Mesenchymal stem cell (in vitro differentiated cells and primary cell): ENCODE data around the gene ABHD4.

Source experiments
- DNase-seq: peaks from one replicate; pipeline ENCODE4 v3.0.0-alpha.2; 2013
- H2AFZ ChIP-seq: one replicate; pipeline ENCODE4 v1.6.1; 2013; ENCODE audit warnings: low read depth, mild to moderate bottlenecking, control low read depth, inconsistent platforms, low read length, moderate library complexity
- H2AK5ac ChIP-seq: 2 replicates; pipeline ENCODE4 v1.6.1; 2013; ENCODE audit warnings: low read length, moderate library complexity, mild to moderate bottlenecking, inconsistent platforms; ENCODE audit not compliant: severe bottlenecking
- H2BK120ac ChIP-seq: one replicate; pipeline ENCODE4 v1.6.1; 2013; ENCODE audit warnings: low read depth, mild to moderate bottlenecking, inconsistent platforms, low read length, moderate library complexity
- H2BK12ac ChIP-seq, 2 experiments: one replicate each; pipeline ENCODE4 v1.6.1; 2013; ENCODE audit warnings: inconsistent platforms in 2 of 2, low read length in 2 of 2, mild to moderate bottlenecking in 2 of 2, moderate library complexity in 2 of 2, control low read depth in 1 of 2
- H2BK15ac ChIP-seq: one replicate; pipeline ENCODE4 v1.6.1; 2013; ENCODE audit warnings: mild to moderate bottlenecking, low read depth, inconsistent platforms; ENCODE audit not compliant: poor library complexity, severe bottlenecking
- H2BK5ac ChIP-seq: 2 replicates; pipeline ENCODE4 v1.6.1; 2013; ENCODE audit warnings: low read depth, mild to moderate bottlenecking, low read length, control low read depth, inconsistent platforms; ENCODE audit not compliant: poor library complexity, severe bottlenecking
- H3K14ac ChIP-seq, 2 experiments: one replicate each; pipeline ENCODE4 v1.6.1; 2013; ENCODE audit warnings: inconsistent platforms in 2 of 2, low read length in 2 of 2, control low read depth in 1 of 2, mild to moderate bottlenecking in 1 of 2, moderate library complexity in 1 of 2
- H3K18ac ChIP-seq, 2 experiments: one replicate each; pipeline ENCODE4 v1.6.1; 2013; ENCODE audit warnings: inconsistent platforms in 2 of 2, low read length in 2 of 2, control low read depth in 1 of 2, low read depth in 1 of 2, mild to moderate bottlenecking in 1 of 2
- H3K23ac ChIP-seq, 2 experiments: one replicate each; pipeline ENCODE4 v1.6.1; 2013; ENCODE audit warnings: inconsistent platforms in 2 of 2, low read length in 2 of 2, mild to moderate bottlenecking in 2 of 2, moderate library complexity in 2 of 2, control low read depth in 1 of 2
- H3K27ac ChIP-seq: 2 replicates; pipeline ENCODE4 v1.5.1; 2013; ENCODE audit warnings: mild to moderate bottlenecking, moderate library complexity, low read length, control low read depth, inconsistent platforms; ENCODE audit not compliant: poor library complexity, severe bottlenecking
- H3K27me3 ChIP-seq, 2 experiments: 2 replicates each; pipeline versions ENCODE4 v1.6.1 to v1.7.0; 2013; ENCODE audit warnings: low read length in 2 of 2, mild to moderate bottlenecking in 2 of 2, moderate library complexity in 2 of 2, control low read depth in 1 of 2, inconsistent platforms in 1 of 2; ENCODE audit not compliant: control insufficient read depth in 1 of 2, insufficient read depth in 1 of 2
- H3K36me3 ChIP-seq, 2 experiments: 2 replicates each; pipeline versions ENCODE4 v1.6.1 to v1.7.0; 2013; ENCODE audit warnings: low read length in 2 of 2, control low read depth in 1 of 2, inconsistent platforms in 1 of 2, low read depth in 1 of 2, mild to moderate bottlenecking in 1 of 2; ENCODE audit not compliant: insufficient read depth in 2 of 2, control insufficient read depth in 1 of 2
- H3K4ac ChIP-seq, 2 experiments: one replicate each; pipeline ENCODE4 v1.6.1; 2013; ENCODE audit warnings: inconsistent platforms in 2 of 2, low read length in 2 of 2, mild to moderate bottlenecking in 2 of 2, moderate library complexity in 2 of 2, control low read depth in 1 of 2, low read depth in 1 of 2
- H3K4me1 ChIP-seq: 2 replicates; pipeline ENCODE4 v1.6.1; 2013; ENCODE audit warnings: low read depth, low read length, control low read depth; ENCODE audit not compliant: control insufficient read depth, insufficient read depth
- H3K4me2 ChIP-seq: 2 replicates; pipeline ENCODE4 v1.6.1; 2013; ENCODE audit warnings: low read length, mild to moderate bottlenecking, inconsistent platforms; ENCODE audit not compliant: poor library complexity, severe bottlenecking
- H3K4me3 ChIP-seq, 2 experiments: 2 replicates each; pipeline versions ENCODE4 v1.5.1 to v1.7.0; 2013; ENCODE audit warnings: low read length in 2 of 2, mild to moderate bottlenecking in 2 of 2, control low read depth in 1 of 2, low read depth in 1 of 2; ENCODE audit not compliant: insufficient read depth in 1 of 2
- H3K79me1 ChIP-seq: replicated peaks from 2 replicates; pipeline ENCODE4 v1.6.1; 2013; ENCODE audit warnings: mild to moderate bottlenecking, control low read depth, low read length, inconsistent platforms; ENCODE audit not compliant: poor library complexity, severe bottlenecking
- H3K9ac ChIP-seq: 2 replicates; pipeline ENCODE4 v1.7.0; 2013; ENCODE audit warnings: mild to moderate bottlenecking, low read length, moderate library complexity
- H3K9me3 ChIP-seq: 2 replicates; pipeline ENCODE4 v1.7.0; 2013; ENCODE audit warnings: mild to moderate bottlenecking, low read length; ENCODE audit not compliant: control insufficient read depth
- H4K8ac ChIP-seq: one replicate; pipeline ENCODE4 v1.6.1; 2013; ENCODE audit warnings: inconsistent platforms, mild to moderate bottlenecking, low read length, moderate library complexity
- H4K91ac ChIP-seq: one replicate; pipeline ENCODE4 v1.6.1; 2013; ENCODE audit warnings: mild to moderate bottlenecking, low read length, inconsistent platforms
- WGBS: methylation state at CpG from one replicate; pipeline ENCODE4 v1.1.7; 2013; ENCODE audit warnings: mixed read lengths; 5-methylcytosine and 5-hydroxymethylcytosine counted together

The ABHD4 gene

GRCh38 chr14:22558221-22558913, 39.7 kb upstream of the ABHD4 start:
- H3K27me3 ChIP-seq, result no peaks in the 10 kb centered on the region
- 89% methylated on average over 25 of the region's 25 CpGs for WGBS

GRCh38 chr14:22559041-22559440, 39.1 kb upstream of the ABHD4 start:
- no peak overlapping the region for H3K23ac ChIP-seq
- H2BK12ac ChIP-seq, result no peak overlapping the region
- peaks cover 16 to 20% of the 10 kb centered on the region in 2 experiments for H3K36me3 ChIP-seq
- H3K9ac ChIP-seq, result no peak overlapping the region
- H2AFZ ChIP-seq, result no peak overlapping the region
- H3K14ac ChIP-seq, result no peak overlapping the region
- H3K4ac ChIP-seq, result peak overlapping the region in 1 of 2 experiments; percentile 6
- H2BK15ac ChIP-seq, result no peak overlapping the region
- H3K27ac ChIP-seq, result no peak overlapping the region
- no peaks in the 10 kb centered on the region for H3K9me3 ChIP-seq
- H3K18ac ChIP-seq, result no peak overlapping the region
- H2BK120ac ChIP-seq, result no peak overlapping the region
- peaks cover 4% of the 10 kb centered on the region for H3K79me1 ChIP-seq
- no peak overlapping the region for H3K4me2 ChIP-seq
- no peaks in the 10 kb centered on the region for H3K27me3 ChIP-seq
- H3K4me1 ChIP-seq, result peaks cover 27% of the 10 kb centered on the region
- H4K91ac ChIP-seq, result no peak overlapping the region
- 97% methylated on average over 1 of the region's 1 CpG for WGBS
- no peak overlapping the region for H3K4me3 ChIP-seq
- H2AK5ac ChIP-seq, result no peak overlapping the region
- H2BK5ac ChIP-seq, result no peak overlapping the region
- no peak for DNase-seq
- H4K8ac ChIP-seq, result no peak overlapping the region

More at GRCh38 chr14:22558221-22558913, 39.7 kb upstream of the ABHD4 start:
- H3K9me3 ChIP-seq, result no peaks in the 10 kb centered on the region
- no peak overlapping the region for H3K9ac ChIP-seq
- no peak overlapping the region for H3K4me3 ChIP-seq
- H3K18ac ChIP-seq, result peak overlapping the region in 1 of 2 experiments; percentile 40
- no peak overlapping the region for H2BK15ac ChIP-seq
- no peak overlapping the region for H2BK120ac ChIP-seq
- H2BK5ac ChIP-seq, result no peak overlapping the region
- peak overlapping the region; percentile 42 for H3K27ac ChIP-seq
- peaks cover 27% of the 10 kb centered on the region for H3K4me1 ChIP-seq
- H3K36me3 ChIP-seq, result peaks cover 13 to 16% of the 10 kb centered on the region in 2 experiments
- H3K14ac ChIP-seq, result no peak overlapping the region
- H4K8ac ChIP-seq, result no peak overlapping the region
- no peak overlapping the region for H3K4me2 ChIP-seq
- peak overlapping the region in 1 of 2 experiments; percentile 42 for H3K23ac ChIP-seq
- peak overlapping the region; percentile 58 for H4K91ac ChIP-seq
- peaks cover 2% of the 10 kb centered on the region for H3K79me1 ChIP-seq
- no peak for DNase-seq
- H2BK12ac ChIP-seq, result peak overlapping the region in 1 of 2 experiments; percentile 80
- H2AFZ ChIP-seq, result no peak overlapping the region
- no peak overlapping the region for H3K4ac ChIP-seq
- peak overlapping the region; percentile 25 for H2AK5ac ChIP-seq

DNA sequence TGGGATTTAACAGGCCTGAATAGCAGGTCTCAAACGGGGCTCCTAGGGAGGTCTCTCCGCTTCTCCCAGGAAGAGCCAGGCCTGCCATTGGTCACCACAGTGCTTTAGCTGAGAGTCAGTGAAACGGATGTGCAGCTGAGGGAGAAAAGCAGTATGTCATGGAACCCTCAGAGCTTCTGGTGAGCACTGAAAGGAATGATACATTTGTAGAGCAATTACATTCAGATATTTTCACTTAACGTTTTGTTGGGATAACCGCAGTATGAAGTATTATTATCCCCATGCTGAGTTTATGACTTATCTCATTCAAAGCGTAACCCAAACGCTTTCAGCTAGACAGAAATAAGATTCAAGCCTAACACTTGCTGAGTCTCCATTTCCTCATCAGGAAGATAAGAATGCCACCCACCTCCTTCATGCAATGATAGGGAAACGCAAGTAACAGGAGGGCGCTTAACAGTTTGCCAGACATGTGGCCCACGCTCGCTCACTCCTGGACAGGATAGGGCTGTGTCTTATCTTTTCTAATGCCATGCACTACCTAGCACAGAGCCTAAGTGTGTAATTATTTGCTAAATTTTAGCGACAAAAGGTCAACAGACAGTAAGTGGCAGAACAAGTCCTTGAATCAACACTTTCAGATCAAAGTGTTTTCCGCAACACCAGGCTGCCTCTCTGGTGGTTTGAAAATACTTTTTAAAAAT, 37.3 kb upstream of the ABHD4 start:
- Histone ChIP-seq H3K4me3 (no peak overlapping the region), H3K27me3 (no peaks in the 10 kb centered on the region), H3K4ac (no peak overlapping the region), H2BK12ac (no peak overlapping the region), H4K8ac (no peak overlapping the region), H4K91ac (no peak overlapping the region), H3K18ac (no peak overlapping the region), H3K36me3 (peaks cover 16 to 38% of the 10 kb centered on the region in 2 experiments), H2AK5ac (no peak overlapping the region), H2BK15ac (no peak overlapping the region), H3K4me2 (no peak overlapping the region), H3K79me1 (peaks cover 9% of the 10 kb centered on the region), H3K14ac (no peak overlapping the region), H3K9me3 (no peaks in the 10 kb centered on the region), H2BK5ac (no peak overlapping the region), H3K27ac (no peak overlapping the region), H3K9ac (no peak overlapping the region), H3K4me1 (peaks cover 28% of the 10 kb centered on the region), H2AFZ (no peak overlapping the region), H3K23ac (no peak overlapping the region), H2BK120ac (no peak overlapping the region)
- no peak for DNase-seq
- whole genome bisulfite sequencing, result 44% methylated on average over 11 of the region's 13 CpGs

- H2BK15ac ChIP-seq, result no peak overlapping the region
- H3K18ac ChIP-seq, result no peak overlapping the region
- H3K79me1 ChIP-seq, result peaks cover 10% of the 10 kb centered on the region
- H2AFZ ChIP-seq, result no peak overlapping the region
- peaks cover 25% of the 10 kb centered on the region for H3K4me1 ChIP-seq
- WGBS, result 70% methylated on average over 3 of the region's 3 CpGs
- H3K9ac ChIP-seq, result no peak overlapping the region
- no peak overlapping the region for H3K4ac ChIP-seq
- no peak overlapping the region for H2BK5ac ChIP-seq
- no peak overlapping the region for H2BK120ac ChIP-seq
- H3K14ac ChIP-seq, result no peak overlapping the region
- no peak overlapping the region for H3K27ac ChIP-seq
- H3K9me3 ChIP-seq, result no peaks in the 10 kb centered on the region
- no peak overlapping the region for H4K91ac ChIP-seq
- H2BK12ac ChIP-seq, result no peak overlapping the region
- H4K8ac ChIP-seq, result no peak overlapping the region
- H3K36me3 ChIP-seq, result peaks cover 18 to 43% of the 10 kb centered on the region in 2 experiments
- no peak overlapping the region for H3K23ac ChIP-seq
- H2AK5ac ChIP-seq, result no peak overlapping the region
- H3K27me3 ChIP-seq, result no peaks in the 10 kb centered on the region
- no peak for DNase-seq
- no peak overlapping the region for H3K4me3 ChIP-seq
- H3K4me2 ChIP-seq, result no peak overlapping the region
Observed at GRCh38 chr14:22561366-22561660, 36.8 kb upstream of the ABHD4 start.
